Measurements from ENCODE around the gene MARK2.

Gene MARK2

GRCh38 chr11:63884196-63884932, 45.5 kb downstream of the MARK2 start:
- Histone ChIP-seq H3K9me3 (ENCODE audit: control insufficient read depth, low read length) (no peaks in the 10 kb centered on the region), H3K27me3 (replicated peaks; ENCODE audit: control insufficient read depth, insufficient read depth, low read length) (no peaks in the 10 kb centered on the region), H3K9ac (ENCODE audit: low read length) (no peak overlapping the region), H3K36me3 (ENCODE audit: control insufficient read depth, insufficient read depth, low read length, severe bottlenecking) (no peaks in the 10 kb centered on the region), H3K4me3 (ENCODE audit: low read length) (no peak overlapping the region), H3K4me1 (ENCODE audit: control insufficient read depth, insufficient read depth, low read length) (peaks cover 42% of the 10 kb centered on the region)
- no peak for DNase-seq (ENCODE audit: low read depth)

GRCh38 chr11:63887386-63887999, 48.6 kb downstream of the MARK2 start:
- no peaks in the 10 kb centered on the region for H3K9me3 ChIP-seq (ENCODE audit: control insufficient read depth, low read length)
- no peaks in the 10 kb centered on the region for H3K27me3 ChIP-seq (replicated peaks; ENCODE audit: control insufficient read depth, insufficient read depth, low read length)
- DNase-seq (ENCODE audit: low read depth): no peak
- no peaks in the 10 kb centered on the region for H3K36me3 ChIP-seq (ENCODE audit: control insufficient read depth, insufficient read depth, low read length, severe bottlenecking)
- peak overlapping the region; percentile 33 for H3K9ac ChIP-seq (ENCODE audit: low read length)
- H3K4me3 ChIP-seq (ENCODE audit: low read length): no peak overlapping the region
- H3K4me1 ChIP-seq (ENCODE audit: control insufficient read depth, insufficient read depth, low read length): peaks cover 27% of the 10 kb centered on the region

GRCh38 chr11:63888170-63889086, 49.5 kb downstream of the MARK2 start:
- peak overlapping the region; percentile 48 for H3K4me3 ChIP-seq (ENCODE audit: low read length)
- no peak for DNase-seq (ENCODE audit: low read depth)
- peaks cover 2% of the 10 kb centered on the region for H3K36me3 ChIP-seq (ENCODE audit: control insufficient read depth, insufficient read depth, low read length, severe bottlenecking)
- H3K27me3 ChIP-seq (replicated peaks; ENCODE audit: control insufficient read depth, insufficient read depth, low read length): no peaks in the 10 kb centered on the region
- H3K9me3 ChIP-seq (ENCODE audit: control insufficient read depth, low read length): no peaks in the 10 kb centered on the region
- peaks cover 27% of the 10 kb centered on the region for H3K4me1 ChIP-seq (ENCODE audit: control insufficient read depth, insufficient read depth, low read length)
- H3K9ac ChIP-seq (ENCODE audit: low read length): peak overlapping the region; percentile 59

GRCh38 chr11:63889344-63889743, 50.4 kb downstream of the MARK2 start:
- no peak for DNase-seq (ENCODE audit: low read depth)
- Histone ChIP-seq H3K4me1 (ENCODE audit: control insufficient read depth, insufficient read depth, low read length) (peaks cover 27% of the 10 kb centered on the region), H3K4me3 (ENCODE audit: low read length) (no peak overlapping the region), H3K9ac (ENCODE audit: low read length) (no peak overlapping the region), H3K27me3 (replicated peaks; ENCODE audit: control insufficient read depth, insufficient read depth, low read length) (no peaks in the 10 kb centered on the region), H3K36me3 (ENCODE audit: control insufficient read depth, insufficient read depth, low read length, severe bottlenecking) (peaks cover 7% of the 10 kb centered on the region), H3K9me3 (ENCODE audit: control insufficient read depth, low read length) (no peaks in the 10 kb centered on the region)

GRCh38 chr11:63890368-63890767, 51.5 kb downstream of the MARK2 start:
- Histone ChIP-seq H3K36me3 (ENCODE audit: control insufficient read depth, insufficient read depth, low read length, severe bottlenecking) (peaks cover 12% of the 10 kb centered on the region), H3K27me3 (replicated peaks; ENCODE audit: control insufficient read depth, insufficient read depth, low read length) (no peaks in the 10 kb centered on the region), H3K4me3 (ENCODE audit: low read length) (no peak overlapping the region), H3K9ac (ENCODE audit: low read length) (no peak overlapping the region), H3K9me3 (ENCODE audit: control insufficient read depth, low read length) (no peaks in the 10 kb centered on the region), H3K4me1 (ENCODE audit: control insufficient read depth, insufficient read depth, low read length) (peaks cover 27% of the 10 kb centered on the region)
- DNase-seq (ENCODE audit: low read depth): no peak

- Histone ChIP-seq H3K4me1 (ENCODE audit: control insufficient read depth, insufficient read depth, low read length) (peaks cover 21% of the 10 kb centered on the region), H3K27me3 (replicated peaks; ENCODE audit: control insufficient read depth, insufficient read depth, low read length) (no peaks in the 10 kb centered on the region), H3K4me3 (ENCODE audit: low read length) (no peak overlapping the region), H3K9ac (ENCODE audit: low read length) (no peak overlapping the region), H3K36me3 (ENCODE audit: control insufficient read depth, insufficient read depth, low read length, severe bottlenecking) (peaks cover 29% of the 10 kb centered on the region), H3K9me3 (ENCODE audit: control insufficient read depth, low read length) (no peaks in the 10 kb centered on the region)
- peak; percentile 48 for DNase-seq (ENCODE audit: low read depth)
These were observed 53.3 kb downstream of the MARK2 start for GRCh38 chr11:63892228-63892627.

GRCh38 chr11:63893355-63893754, 54.4 kb downstream of the MARK2 start:
- H3K36me3 ChIP-seq (ENCODE audit: control insufficient read depth, insufficient read depth, low read length, severe bottlenecking): peaks cover 39% of the 10 kb centered on the region
- no peak overlapping the region for H3K9ac ChIP-seq (ENCODE audit: low read length)

GRCh38 chr11:63896071-63896470, 57.2 kb downstream of the MARK2 start:
- no peak for DNase-seq (ENCODE audit: low read depth)
- peaks cover 66% of the 10 kb centered on the region for H3K36me3 ChIP-seq (ENCODE audit: control insufficient read depth, insufficient read depth, low read length, severe bottlenecking)
- H3K4me3 ChIP-seq (ENCODE audit: low read length): no peak overlapping the region
- H3K9me3 ChIP-seq (ENCODE audit: control insufficient read depth, low read length): no peaks in the 10 kb centered on the region
- no peaks in the 10 kb centered on the region for H3K27me3 ChIP-seq (replicated peaks; ENCODE audit: control insufficient read depth, insufficient read depth, low read length)
- no peak overlapping the region for H3K9ac ChIP-seq (ENCODE audit: low read length)
- no peaks in the 10 kb centered on the region for H3K4me1 ChIP-seq (ENCODE audit: control insufficient read depth, insufficient read depth, low read length)

More at GRCh38 chr11:63893355-63893754, 54.4 kb downstream of the MARK2 start:
- Histone ChIP-seq H3K4me1 (ENCODE audit: control insufficient read depth, insufficient read depth, low read length) (peaks cover 10% of the 10 kb centered on the region), H3K9me3 (ENCODE audit: control insufficient read depth, low read length) (no peaks in the 10 kb centered on the region), H3K27me3 (replicated peaks; ENCODE audit: control insufficient read depth, insufficient read depth, low read length) (no peaks in the 10 kb centered on the region), H3K4me3 (ENCODE audit: low read length) (no peak overlapping the region)
- DNase-seq (ENCODE audit: low read depth): no peak

GRCh38 chr11:63897459-63898146, 58.7 kb downstream of the MARK2 start:
- H3K4me1 ChIP-seq (ENCODE audit: control insufficient read depth, insufficient read depth, low read length): no peaks in the 10 kb centered on the region
- no peak overlapping the region for H3K4me3 ChIP-seq (ENCODE audit: low read length)
- DNase-seq (ENCODE audit: low read depth): no peak
- no peaks in the 10 kb centered on the region for H3K9me3 ChIP-seq (ENCODE audit: control insufficient read depth, low read length)
- H3K27me3 ChIP-seq (replicated peaks; ENCODE audit: control insufficient read depth, insufficient read depth, low read length): no peaks in the 10 kb centered on the region
- H3K9ac ChIP-seq (ENCODE audit: low read length): no peak overlapping the region
- H3K36me3 ChIP-seq (ENCODE audit: control insufficient read depth, insufficient read depth, low read length, severe bottlenecking): peaks cover 80% of the 10 kb centered on the region

- peaks cover 90% of the 10 kb centered on the region for H3K36me3 ChIP-seq (ENCODE audit: control insufficient read depth, insufficient read depth, low read length, severe bottlenecking)
- H3K27me3 ChIP-seq (replicated peaks; ENCODE audit: control insufficient read depth, insufficient read depth, low read length): no peaks in the 10 kb centered on the region
- no peaks in the 10 kb centered on the region for H3K4me1 ChIP-seq (ENCODE audit: control insufficient read depth, insufficient read depth, low read length)
- no peak overlapping the region for H3K9ac ChIP-seq (ENCODE audit: low read length)
- DNase-seq (ENCODE audit: low read depth): peak; percentile 24
- H3K9me3 ChIP-seq (ENCODE audit: control insufficient read depth, low read length): no peaks in the 10 kb centered on the region
- H3K4me3 ChIP-seq (ENCODE audit: low read length): no peak overlapping the region
These were observed 62.8 kb downstream of the MARK2 start for GRCh38 chr11:63901660-63902059.

Data from adipocyte (in vitro differentiated cells).